ENCODE measurements around the gene GOLGA6B.
"Not testable (repeated sequence)": the region's sequence is repeated elsewhere in the genome, so short reads cannot be mapped to it uniquely, and the experiment has no call there.

The GOLGA6B gene

GRCh38 chr15:72670656-72671352 lies 16.3 kb downstream of the GOLGA6B start:
- not testable (repeated sequence) for H3K9ac ChIP-seq (ENCODE audit: low read depth, low read length); H3K27me3 ChIP-seq (ENCODE audit: control insufficient read depth, insufficient read depth, low read length); H3K9me3 ChIP-seq (ENCODE audit: control insufficient read depth, insufficient read depth, low read length); H3K36me3 ChIP-seq (ENCODE audit: control insufficient read depth, insufficient read depth, low read length)
- Histone ChIP-seq H3K4me1 (ENCODE audit: control insufficient read depth, insufficient read depth, low read length) (peaks cover 11% of the 10 kb centered on the region), H3K27ac (ENCODE audit: low read depth, low read length) (peak overlapping the region; percentile 84), H3K4me3 (ENCODE audit: low read depth, low read length) (peak overlapping the region; percentile 59)

- no peaks in the 10 kb centered on the region for H3K36me3 ChIP-seq (ENCODE audit: control insufficient read depth, insufficient read depth, low read length)
- no peak overlapping the region for H3K9ac ChIP-seq (ENCODE audit: low read depth, low read length)
- peaks cover 11% of the 10 kb centered on the region for H3K4me1 ChIP-seq (ENCODE audit: control insufficient read depth, insufficient read depth, low read length)
- H3K4me3 ChIP-seq (ENCODE audit: low read depth, low read length) = peak overlapping the region; percentile 59; the same call in 1 of the 2 replicates
- H3K9me3 ChIP-seq (ENCODE audit: control insufficient read depth, insufficient read depth, low read length) = no peaks in the 10 kb centered on the region
- no peaks in the 10 kb centered on the region for H3K27me3 ChIP-seq (ENCODE audit: control insufficient read depth, insufficient read depth, low read length)
- peak overlapping the region; percentile 84 for H3K27ac ChIP-seq (ENCODE audit: low read depth, low read length)
Measured at GRCh38 chr15:72671525-72671924, 17.0 kb downstream of the GOLGA6B start.

- H3K4me3 ChIP-seq (ENCODE audit: low read depth, low read length) = no peak overlapping the region
- H3K9ac ChIP-seq (ENCODE audit: low read depth, low read length) = no peak overlapping the region
- H3K4me1 ChIP-seq (ENCODE audit: control insufficient read depth, insufficient read depth, low read length) = peaks cover 1% of the 10 kb centered on the region
- no peaks in the 10 kb centered on the region for H3K36me3 ChIP-seq (ENCODE audit: control insufficient read depth, insufficient read depth, low read length)
- no peaks in the 10 kb centered on the region for H3K9me3 ChIP-seq (ENCODE audit: control insufficient read depth, insufficient read depth, low read length)
- H3K27ac ChIP-seq (ENCODE audit: low read depth, low read length) = no peak overlapping the region
- H3K27me3 ChIP-seq (ENCODE audit: control insufficient read depth, insufficient read depth, low read length) = no peaks in the 10 kb centered on the region
Measured at GRCh38 chr15:72676838-72677237, 22.3 kb downstream of the GOLGA6B start.

GRCh38 chr15:72680931-72681330 lies 26.4 kb downstream of the GOLGA6B start:
- no peaks in the 10 kb centered on the region for H3K27me3 ChIP-seq (ENCODE audit: control insufficient read depth, insufficient read depth, low read length)
- no peaks in the 10 kb centered on the region for H3K36me3 ChIP-seq (ENCODE audit: control insufficient read depth, insufficient read depth, low read length)
- no peak overlapping the region for H3K9ac ChIP-seq (ENCODE audit: low read depth, low read length)
- no peaks in the 10 kb centered on the region for H3K9me3 ChIP-seq (ENCODE audit: control insufficient read depth, insufficient read depth, low read length)
- no peaks in the 10 kb centered on the region for H3K4me1 ChIP-seq (ENCODE audit: control insufficient read depth, insufficient read depth, low read length)
- H3K4me3 ChIP-seq (ENCODE audit: low read depth, low read length) = no peak overlapping the region
- H3K27ac ChIP-seq (ENCODE audit: low read depth, low read length) = no peak overlapping the region

GRCh38 chr15:72682772-72683171 lies 28.3 kb downstream of the GOLGA6B start:
- no peaks in the 10 kb centered on the region for H3K4me1 ChIP-seq (ENCODE audit: control insufficient read depth, insufficient read depth, low read length)
- H3K36me3 ChIP-seq (ENCODE audit: control insufficient read depth, insufficient read depth, low read length) = no peaks in the 10 kb centered on the region
- H3K4me3 ChIP-seq (ENCODE audit: low read depth, low read length) = no peak overlapping the region
- no peaks in the 10 kb centered on the region for H3K9me3 ChIP-seq (ENCODE audit: control insufficient read depth, insufficient read depth, low read length)
- H3K27me3 ChIP-seq (ENCODE audit: control insufficient read depth, insufficient read depth, low read length) = no peaks in the 10 kb centered on the region
- H3K27ac ChIP-seq (ENCODE audit: low read depth, low read length) = no peak overlapping the region
- no peak overlapping the region for H3K9ac ChIP-seq (ENCODE audit: low read depth, low read length)

GRCh38 chr15:72685301-72685924 lies 30.9 kb downstream of the GOLGA6B start:
- Histone ChIP-seq H3K4me1 (ENCODE audit: control insufficient read depth, insufficient read depth, low read length) (no peaks in the 10 kb centered on the region), H3K27me3 (ENCODE audit: control insufficient read depth, insufficient read depth, low read length) (no peaks in the 10 kb centered on the region), H3K27ac (ENCODE audit: low read depth, low read length) (peak overlapping the region; percentile 95), H3K36me3 (ENCODE audit: control insufficient read depth, insufficient read depth, low read length) (no peaks in the 10 kb centered on the region), H3K4me3 (ENCODE audit: low read depth, low read length) (peak overlapping the region; percentile 81), H3K9me3 (ENCODE audit: control insufficient read depth, insufficient read depth, low read length) (no peaks in the 10 kb centered on the region), H3K9ac (ENCODE audit: low read depth, low read length) (peak overlapping the region; percentile 77)

GRCh38 chr15:72685925-72686794 lies 31.7 kb downstream of the GOLGA6B start, which contains the start of the genes BBS4 and HIGD2B:
TSS of gene BBS4 (plus strand) at chr15:72686207. CDS start at chr15:72686228, 21 bp downstream.
TSS of gene HIGD2B (minus strand) at chr15:72686182. CDS start at chr15:72676374, 9,808 bp downstream.
- Histone ChIP-seq H3K27ac (ENCODE audit: low read depth, low read length) (peak within 1 kb of the TSS; percentile 95), H3K9me3 (ENCODE audit: control insufficient read depth, insufficient read depth, low read length) (no peaks in the 10 kb centered on the region), H3K4me1 (ENCODE audit: control insufficient read depth, insufficient read depth, low read length) (no peaks in the 10 kb centered on the region), H3K9ac (ENCODE audit: low read depth, low read length) (peak within 1 kb of the TSS; percentile 77), H3K36me3 (ENCODE audit: control insufficient read depth, insufficient read depth, low read length) (no peaks in the 10 kb centered on the region), H3K27me3 (ENCODE audit: control insufficient read depth, insufficient read depth, low read length) (no peaks in the 10 kb centered on the region), H3K4me3 (ENCODE audit: low read depth, low read length) (peak within 1 kb of the TSS; percentile 81)

GRCh38 chr15:72688697-72689096 lies 34.2 kb downstream of the GOLGA6B start:
- H3K4me1 ChIP-seq (ENCODE audit: control insufficient read depth, insufficient read depth, low read length) = no peaks in the 10 kb centered on the region
- H3K4me3 ChIP-seq (ENCODE audit: low read depth, low read length) = no peak overlapping the region
- no peaks in the 10 kb centered on the region for H3K36me3 ChIP-seq (ENCODE audit: control insufficient read depth, insufficient read depth, low read length)
- no peak overlapping the region for H3K27ac ChIP-seq (ENCODE audit: low read depth, low read length)
- H3K9ac ChIP-seq (ENCODE audit: low read depth, low read length) = no peak overlapping the region
- H3K9me3 ChIP-seq (ENCODE audit: control insufficient read depth, insufficient read depth, low read length) = no peaks in the 10 kb centered on the region
- no peaks in the 10 kb centered on the region for H3K27me3 ChIP-seq (ENCODE audit: control insufficient read depth, insufficient read depth, low read length)

GRCh38 chr15:72690938-72691337 lies 36.4 kb downstream of the GOLGA6B start:
- H3K9ac ChIP-seq (ENCODE audit: low read depth, low read length) = no peak overlapping the region
- H3K27ac ChIP-seq (ENCODE audit: low read depth, low read length) = no peak overlapping the region
- no peak overlapping the region for H3K4me3 ChIP-seq (ENCODE audit: low read depth, low read length)
- H3K36me3 ChIP-seq (ENCODE audit: control insufficient read depth, insufficient read depth, low read length) = no peaks in the 10 kb centered on the region
- H3K4me1 ChIP-seq (ENCODE audit: control insufficient read depth, insufficient read depth, low read length) = no peaks in the 10 kb centered on the region
- H3K9me3 ChIP-seq (ENCODE audit: control insufficient read depth, insufficient read depth, low read length) = no peaks in the 10 kb centered on the region
- H3K27me3 ChIP-seq (ENCODE audit: control insufficient read depth, insufficient read depth, low read length) = no peaks in the 10 kb centered on the region

GRCh38 chr15:72698938-72699337 lies 44.4 kb downstream of the GOLGA6B start:
- Histone ChIP-seq H3K4me3 (ENCODE audit: low read depth, low read length) (no peak overlapping the region), H3K36me3 (ENCODE audit: control insufficient read depth, insufficient read depth, low read length) (no peaks in the 10 kb centered on the region), H3K9me3 (ENCODE audit: control insufficient read depth, insufficient read depth, low read length) (no peaks in the 10 kb centered on the region), H3K4me1 (ENCODE audit: control insufficient read depth, insufficient read depth, low read length) (no peaks in the 10 kb centered on the region), H3K27me3 (ENCODE audit: control insufficient read depth, insufficient read depth, low read length) (no peaks in the 10 kb centered on the region), H3K27ac (ENCODE audit: low read depth, low read length) (no peak overlapping the region), H3K9ac (ENCODE audit: low read depth, low read length) (no peak overlapping the region)
